Osteocyte (in vitro differentiated cells): ENCODE results near the gene GPC3. TPM values are rescaled to one million over a fixed set of nuclear protein-coding genes. Genes with fewer than 3 reads are reported as not detected.

ENCODE experiments used
- DNase-seq: peaks from one replicate; pipeline ENCODE4 v3.0.0; 2021; ENCODE audit warnings: mixed read lengths; ENCODE audit not compliant: unreplicated experiment; ENCODE audit errors: extremely low spot score
- H3K27ac Mint-ChIP-seq: one replicate; pipeline ENCODE4 v1.8.0; 2021; ENCODE audit warnings: mild to moderate bottlenecking, mixed read lengths; ENCODE audit not compliant: unreplicated experiment
- H3K27me3 Mint-ChIP-seq: one replicate; pipeline ENCODE4 v1.8.0; 2021; ENCODE audit warnings: mixed read lengths; ENCODE audit not compliant: unreplicated experiment
- H3K36me3 Mint-ChIP-seq: one replicate; pipeline ENCODE4 v1.8.0; 2021; ENCODE audit warnings: mixed read lengths; ENCODE audit not compliant: unreplicated experiment
- H3K4me1 Mint-ChIP-seq: one replicate; pipeline ENCODE4 v1.8.0; 2021; ENCODE audit warnings: mixed read lengths; ENCODE audit not compliant: unreplicated experiment
- H3K4me3 Mint-ChIP-seq: one replicate; pipeline ENCODE4 v1.8.0; 2021; ENCODE audit warnings: mild to moderate bottlenecking, moderate library complexity, mixed read lengths; ENCODE audit not compliant: unreplicated experiment
- H3K9me3 Mint-ChIP-seq: one replicate; pipeline ENCODE4 v1.8.0; 2021; ENCODE audit warnings: mixed read lengths; ENCODE audit not compliant: unreplicated experiment
- CTCF ChIP-seq: fragments of 200-600 bp; sonication (generic); IDR thresholded peaks from 2 replicates; pipeline ENCODE4 v1.5.0; 2021; ENCODE audit warnings: antibody characterized with exemption, mild to moderate bottlenecking, moderate library complexity
- total RNA-seq: library from RNA; stranded (reverse); gene quantifications from 2 replicates; pipeline ENCODE4 v1.2.1, GENCODE V29; 2021

GPC3 gene
- total RNA-seq, 1 donor from 2014 or later, result 19.6 TPM

GRCh38 chrX:133868250-133868649 is 117.1 kb downstream of the GPC3 start:
- Mint-ChIP-seq H3K36me3 (no peaks in the 10 kb centered on the region), H3K27me3 (no peaks in the 10 kb centered on the region), H3K27ac (no peak overlapping the region), H3K4me1 (no peaks in the 10 kb centered on the region), H3K4me3 (no peak overlapping the region), H3K9me3 (peaks cover 6% of the 10 kb centered on the region)
- no peak for TF ChIP-seq CTCF
- no peak for DNase-seq

GRCh38 chrX:133865761-133866471 is 119.5 kb downstream of the GPC3 start:
- H3K9me3 Mint-ChIP-seq, result peaks cover 6% of the 10 kb centered on the region
- TF ChIP-seq CTCF, result no peak
- no peaks in the 10 kb centered on the region for H3K4me1 Mint-ChIP-seq
- H3K27ac Mint-ChIP-seq, result no peak overlapping the region
- DNase-seq, result no peak
- H3K27me3 Mint-ChIP-seq, result no peaks in the 10 kb centered on the region
- no peak overlapping the region for H3K4me3 Mint-ChIP-seq
- H3K36me3 Mint-ChIP-seq, result no peaks in the 10 kb centered on the region

- no peak overlapping the region for H3K4me3 Mint-ChIP-seq
- no peaks in the 10 kb centered on the region for H3K27me3 Mint-ChIP-seq
- no peaks in the 10 kb centered on the region for H3K4me1 Mint-ChIP-seq
- TF ChIP-seq CTCF, result no peak
- peaks cover 6% of the 10 kb centered on the region for H3K9me3 Mint-ChIP-seq
- no peak overlapping the region for H3K27ac Mint-ChIP-seq
- no peaks in the 10 kb centered on the region for H3K36me3 Mint-ChIP-seq
- no peak for DNase-seq
These were observed 121.2 kb downstream of the GPC3 start for GRCh38 chrX:133864236-133864635.

- TF ChIP-seq CTCF, result no peak
- Mint-ChIP-seq H3K4me3 (no peak overlapping the region), H3K27me3 (no peaks in the 10 kb centered on the region), H3K36me3 (no peaks in the 10 kb centered on the region), H3K27ac (no peak overlapping the region), H3K9me3 (no peaks in the 10 kb centered on the region), H3K4me1 (no peaks in the 10 kb centered on the region)
- DNase-seq, result no peak
These were observed 125.5 kb downstream of the GPC3 start for GRCh38 chrX:133859860-133860259.

- no peak overlapping the region for H3K27ac Mint-ChIP-seq
- no peak for TF ChIP-seq CTCF
- H3K4me1 Mint-ChIP-seq, result no peaks in the 10 kb centered on the region
These were observed 126.1 kb downstream of the GPC3 start for GRCh38 chrX:133859336-133859735.

More at GRCh38 chrX:133859336-133859735, 126.1 kb downstream of the GPC3 start:
- DNase-seq, result no peak
- Mint-ChIP-seq H3K9me3 (no peaks in the 10 kb centered on the region), H3K27me3 (no peaks in the 10 kb centered on the region), H3K36me3 (no peaks in the 10 kb centered on the region), H3K4me3 (no peak overlapping the region)
